GM12892 (cell line): ENCODE results near the gene BMP2K.

Experiments used
- POLR2A ChIP-seq: IDR thresholded peaks from 2 replicates; pipeline ENCODE4 v1.6.1; 2011; ENCODE audit warnings: low read depth, low read length, control low read depth
- POLR2AphosphoS5 ChIP-seq: IDR thresholded peaks from 2 replicates; pipeline ENCODE4 v1.6.1; 2011; ENCODE audit warnings: low read depth, low read length, control low read depth
- TAF1 ChIP-seq: IDR thresholded peaks from 2 replicates; pipeline ENCODE4 v1.6.1; 2011; ENCODE audit warnings: low read depth, mild to moderate bottlenecking, control low read depth, low read length, borderline replicate concordance

DNA sequence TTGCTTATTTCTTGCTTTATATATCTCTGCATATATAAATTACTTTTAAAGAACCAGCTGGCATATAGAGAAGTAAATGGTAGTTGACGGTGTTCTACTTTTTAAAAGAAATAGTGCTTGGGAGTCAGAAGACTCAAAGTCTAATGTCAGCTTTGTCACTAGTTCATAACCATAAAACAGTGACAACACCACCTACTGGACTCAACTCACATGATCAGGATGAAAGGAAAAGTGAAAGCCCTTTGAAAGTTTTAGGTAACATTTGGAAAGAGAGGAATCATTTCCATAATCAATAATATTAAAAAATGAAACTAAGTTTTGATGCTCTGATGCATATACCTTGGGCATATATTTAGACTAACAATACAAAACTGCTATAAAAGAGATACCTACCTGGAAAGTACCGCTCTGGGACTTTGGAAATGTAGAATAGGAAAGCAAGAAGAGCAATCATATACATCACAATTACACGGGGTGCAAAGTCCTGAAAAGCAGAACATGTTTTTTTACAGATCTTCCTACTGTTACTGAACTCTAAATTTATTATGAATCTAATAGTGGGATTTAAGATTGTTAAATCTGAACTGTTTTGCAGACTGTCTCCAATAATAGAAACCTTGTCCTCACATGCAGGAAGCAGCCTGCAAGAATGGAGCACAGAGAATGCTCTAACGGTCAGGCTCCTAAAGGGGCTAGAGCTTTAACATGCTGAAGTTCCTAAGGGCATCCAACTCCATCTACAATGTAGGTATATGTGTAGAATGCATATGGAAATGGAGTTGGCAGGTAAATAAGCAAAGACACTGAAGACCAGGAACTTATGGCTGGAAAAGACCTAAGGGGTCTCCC, 147.5 kb downstream of the BMP2K start:
- TF ChIP-seq POLR2A = no peak
- no peak for TF ChIP-seq POLR2AphosphoS5
- no peak for TF ChIP-seq TAF1
